GM19238 (cell line): Measurements from ENCODE around the gene TMEM256.

ENCODE experiments used
- DNase-seq: peaks from one replicate; pipeline ENCODE4 v3.0.0; 2011; ENCODE audit warnings: low spot score; ENCODE audit not compliant: insufficient read length

The TMEM256 gene

DNA sequence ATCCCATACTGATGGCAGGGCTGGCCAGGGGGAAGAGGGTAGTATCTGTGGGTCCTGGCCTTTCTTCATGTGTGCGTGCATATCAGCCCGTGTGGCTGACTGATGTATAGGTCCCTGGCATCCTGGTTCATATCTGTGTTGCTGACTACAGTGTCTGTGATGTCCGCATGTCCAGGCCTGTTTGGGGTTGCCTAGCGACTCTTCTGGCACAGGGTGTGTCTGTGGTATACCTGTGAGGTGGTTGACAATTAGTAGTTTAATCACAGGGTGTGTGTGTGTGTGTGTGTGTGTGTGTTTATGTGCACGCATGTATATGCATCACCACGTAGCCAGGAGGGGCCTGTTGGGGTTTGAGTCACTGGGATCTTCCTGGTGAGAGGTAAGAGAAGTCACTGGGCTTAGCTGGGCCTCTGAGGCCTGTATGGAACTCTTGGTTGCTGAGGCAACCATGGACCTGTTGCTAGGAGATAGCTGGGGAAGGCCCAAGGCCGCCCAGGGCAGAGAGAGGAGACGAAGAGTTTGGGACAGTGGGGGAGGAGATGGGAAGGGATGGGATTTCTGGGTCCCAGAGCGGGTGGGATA, 49.5 kb downstream of the TMEM256 start:
- no peak for DNase-seq
